GM21526 (cell line): ENCODE data around the gene CALHM3.

ENCODE experiments used
- ATAC-seq: cut with Tn5 transposase; IDR thresholded peaks from one replicate; pipeline ENCODE4 v1.9.1; 2021; ENCODE audit warnings: moderate library complexity; ENCODE audit not compliant: unreplicated experiment, low FRiP score

The CALHM3 gene

GRCh38 chr10:103451831-103452505, 27.1 kb downstream of the CALHM3 start, which contains the start of gene CALHM2:
TSS of gene CALHM2 (minus strand) at chr10:103452370. CDS start at chr10:103449941, 2,429 bp downstream.
- peak; percentile 57 for ATAC-seq

DNA sequence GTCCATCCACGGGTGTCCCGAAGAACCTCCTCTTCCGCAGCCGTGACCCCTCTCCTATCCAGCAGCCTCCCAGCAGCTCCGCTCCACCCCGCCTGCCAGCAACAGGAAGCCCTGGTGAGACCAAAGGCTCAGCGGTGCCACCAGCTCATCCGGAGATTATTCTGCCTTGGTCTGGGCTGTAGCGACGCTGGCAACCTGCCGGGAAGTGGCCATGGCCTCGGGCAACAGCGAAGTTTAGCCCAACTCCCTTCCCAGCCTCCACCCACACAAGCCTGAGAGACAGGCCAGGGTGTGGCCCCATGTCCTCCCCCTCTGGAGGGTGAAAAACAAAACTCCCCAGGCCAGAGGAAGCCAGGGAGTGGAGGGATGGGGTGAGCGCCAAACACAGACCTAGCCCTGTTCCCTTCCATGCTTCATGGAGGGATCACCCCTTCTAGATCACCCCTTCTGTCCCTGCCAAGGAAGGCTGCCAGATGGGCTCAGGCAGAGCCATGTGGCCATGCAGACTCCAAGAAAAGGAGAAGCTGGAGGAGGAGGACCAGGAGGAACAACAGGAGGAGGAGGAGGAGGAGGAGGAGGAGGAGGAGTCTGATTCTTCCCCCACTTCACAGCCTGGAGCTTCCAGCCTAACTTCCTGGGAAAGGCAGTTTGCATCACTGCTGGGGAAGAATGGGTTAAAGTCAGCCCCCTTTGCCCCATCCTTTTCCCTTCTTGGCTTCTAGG, 27.8 kb downstream of the CALHM3 start:
- no peak for ATAC-seq

- ATAC-seq = no peak
Measured at GRCh38 chr10:103450201-103450695, 28.8 kb downstream of the CALHM3 start.

DNA sequence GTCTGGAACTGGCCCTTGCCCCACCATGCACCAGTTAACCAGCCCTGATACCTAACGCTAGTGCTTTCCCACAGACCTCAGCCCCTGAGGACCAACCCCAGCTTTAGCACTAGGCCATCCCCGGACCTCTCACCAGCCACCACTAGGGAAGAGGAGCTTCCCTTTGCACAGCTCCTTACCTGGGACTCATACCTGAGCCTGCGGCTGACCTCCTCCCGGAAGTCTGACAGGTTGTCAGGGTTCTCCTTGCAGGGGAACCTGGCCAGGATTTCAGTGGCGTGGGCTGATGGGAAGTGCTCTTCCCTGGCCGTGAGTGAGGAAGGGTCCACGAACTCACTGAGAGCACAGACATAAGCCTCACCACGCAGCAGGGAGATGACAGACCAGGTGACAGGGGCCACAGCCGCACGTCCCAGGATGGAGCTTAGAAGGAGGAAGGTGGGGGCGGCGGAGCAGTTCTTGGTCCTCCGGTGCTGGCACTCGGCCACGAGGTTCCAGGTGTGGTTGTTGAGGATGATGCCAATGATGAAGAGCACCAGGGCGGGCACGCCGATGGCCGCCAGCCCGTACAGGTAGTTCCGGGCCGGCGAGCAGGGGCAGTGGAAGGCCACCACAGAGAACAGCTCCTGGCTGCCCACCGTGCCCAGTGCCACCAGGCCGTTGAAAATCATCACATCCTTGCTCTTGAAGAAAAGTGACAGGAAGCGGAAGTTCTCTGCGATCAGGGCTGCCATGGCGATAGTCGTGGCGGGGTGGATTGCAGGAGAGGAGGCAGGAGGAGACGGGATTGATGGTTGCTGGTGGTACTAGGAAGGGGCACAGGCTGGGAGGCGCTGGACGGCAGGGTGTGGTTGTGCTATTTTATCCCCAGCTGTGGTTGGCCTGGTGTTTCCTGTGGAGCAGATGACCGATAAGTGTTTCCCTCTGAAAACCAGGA, 29.6 kb downstream of the CALHM3 start:
- no peak for ATAC-seq

DNA sequence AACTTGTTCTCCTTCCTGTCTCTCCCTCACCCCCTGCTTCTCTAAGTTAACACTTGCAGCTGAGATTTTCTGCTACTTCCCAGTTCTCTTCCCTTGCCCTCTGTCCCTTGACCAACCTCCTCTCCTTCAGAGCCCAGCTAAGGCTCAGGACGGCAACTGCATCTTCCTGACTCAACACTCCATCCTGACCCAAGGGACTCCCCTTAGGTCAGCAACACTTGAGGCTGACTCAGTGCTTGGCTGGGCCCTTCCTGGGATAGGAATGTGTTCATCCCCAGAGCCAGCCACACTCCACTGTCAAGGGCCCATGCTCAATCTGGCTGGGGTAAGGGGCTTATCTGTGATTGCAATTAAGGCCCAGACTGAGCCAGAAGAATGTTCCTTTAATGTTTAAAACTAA, 30.3 kb downstream of the CALHM3 start:
- no peak for ATAC-seq

- ATAC-seq = no peak
Measured at GRCh38 chr10:103447187-103447586, 31.9 kb downstream of the CALHM3 start.

GRCh38 chr10:103445767-103446567, 33.1 kb downstream of the CALHM3 start:
- ATAC-seq = no peak

- no peak for ATAC-seq
Measured at GRCh38 chr10:103445366-103445765, 33.7 kb downstream of the CALHM3 start.

GRCh38 chr10:103444478-103444877, 34.6 kb downstream of the CALHM3 start:
- ATAC-seq = no peak

- ATAC-seq = no peak
Measured at GRCh38 chr10:103443475-103444185, 35.4 kb downstream of the CALHM3 start.

GRCh38 chr10:103442031-103442461, 37.0 kb downstream of the CALHM3 start:
- ATAC-seq = no peak

GRCh38 chr10:103441611-103442010, 37.4 kb downstream of the CALHM3 start:
- ATAC-seq = no peak

GRCh38 chr10:103441206-103441605, 37.8 kb downstream of the CALHM3 start:
- ATAC-seq = no peak

DNA sequence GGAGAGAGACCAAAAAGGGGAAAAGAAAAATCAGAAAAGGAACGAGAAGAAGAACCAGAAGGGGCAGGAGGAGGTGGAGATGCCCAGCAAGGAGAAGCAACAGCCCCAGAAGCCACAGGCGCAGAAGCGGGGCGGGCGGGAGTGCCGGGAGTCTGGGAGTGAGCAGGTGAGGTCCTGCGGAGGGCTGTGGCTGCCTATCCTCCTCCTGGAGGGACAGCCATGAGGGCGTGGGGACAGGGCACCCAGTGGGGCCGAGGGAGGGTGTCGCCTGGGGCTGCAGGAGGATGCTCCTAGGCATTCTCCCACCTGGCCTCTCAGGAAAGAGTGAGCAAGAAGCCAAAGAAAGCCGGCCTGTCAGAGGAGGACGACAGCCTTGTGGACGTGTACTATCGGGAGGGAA, 38.6 kb downstream of the CALHM3 start:
- no peak for ATAC-seq

DNA sequence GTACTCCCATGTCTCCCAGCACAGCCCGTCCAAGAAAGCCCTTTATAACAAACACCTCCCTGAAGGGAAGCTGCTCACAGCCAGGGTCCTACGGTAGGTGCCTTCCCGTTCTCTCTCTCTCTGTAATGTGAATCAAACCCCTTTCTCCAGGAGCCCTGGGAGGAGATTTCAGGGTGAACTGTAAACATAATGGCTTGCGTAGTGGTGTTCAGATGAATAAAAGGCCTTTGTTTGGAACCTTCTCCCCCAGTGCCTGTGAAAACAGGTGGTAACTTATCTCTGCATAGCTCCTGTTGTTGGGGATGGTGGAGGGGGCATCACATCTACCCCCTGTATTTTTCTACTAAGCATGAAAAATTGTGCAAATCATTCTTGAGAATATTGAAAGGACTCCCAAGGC, 39.3 kb downstream of the CALHM3 start:
- no peak for ATAC-seq

DNA sequence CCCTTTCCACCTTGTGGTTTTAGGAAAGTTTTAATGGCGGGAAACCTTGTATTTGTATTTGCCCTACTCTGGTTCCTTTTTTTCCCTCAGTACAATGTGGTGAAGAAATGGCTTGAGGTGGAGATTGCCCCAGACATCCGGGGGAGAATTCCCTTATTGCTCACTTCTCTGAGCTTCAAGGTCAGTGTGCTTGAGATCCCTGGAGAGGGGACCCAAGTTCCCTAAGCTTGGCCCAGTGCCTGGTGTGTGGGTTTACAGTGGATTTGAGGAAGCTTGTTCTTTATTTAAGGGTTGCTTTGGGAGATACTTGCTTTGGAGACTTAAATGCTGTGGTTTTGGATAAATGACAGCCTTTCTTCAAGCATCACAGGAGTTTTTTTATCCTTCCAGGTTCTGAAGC, 45.2 kb downstream of the CALHM3 start:
- ATAC-seq = no peak

- no peak for ATAC-seq
Measured at GRCh38 chr10:103431902-103432301, 47.1 kb downstream of the CALHM3 start.

- ATAC-seq = no peak
Measured at GRCh38 chr10:103429647-103430046, 49.4 kb downstream of the CALHM3 start.

- no peak for ATAC-seq
Measured at GRCh38 chr10:103428989-103429643, 49.9 kb downstream of the CALHM3 start.
